Measurements from ENCODE around the gene LCAT. TPM values are rescaled to one million over a fixed set of nuclear protein-coding genes. Genes with fewer than 3 reads are reported as not detected.

LCAT gene
- total RNA-seq, 1 experiment from 2014 or later: 6.7 TPM

DNA sequence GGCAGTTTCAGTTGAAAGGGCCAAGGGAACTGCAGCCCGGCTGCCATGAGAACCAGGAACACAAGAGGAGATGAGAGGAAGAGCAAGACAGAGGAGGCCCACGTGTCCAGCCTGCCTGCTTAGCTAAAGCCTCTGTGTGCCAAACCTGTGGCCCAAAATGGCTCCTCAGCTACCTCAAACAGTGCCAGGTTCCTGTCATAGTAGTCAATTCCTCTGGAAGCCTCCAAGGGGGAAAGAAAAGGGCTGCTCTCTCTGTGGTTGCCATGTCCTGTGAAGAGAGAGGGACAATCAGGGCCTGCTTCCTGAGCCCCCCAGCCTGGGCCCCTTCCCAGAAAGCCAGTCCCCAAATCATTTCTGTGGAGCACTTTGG, 19.4 kb upstream of the LCAT start:
- Histone ChIP-seq H3K27me3 (ENCODE audit: control insufficient read depth, insufficient read depth, low read length) (no peaks in the 10 kb centered on the region), H3K4me3 (ENCODE audit: insufficient read depth, low read depth, low read length) (no peak overlapping the region), H3K36me3 (replicated peaks; ENCODE audit: control insufficient read depth, insufficient read depth, low read length) (peaks cover 41% of the 10 kb centered on the region)
- DNase-seq: no peak

DNA sequence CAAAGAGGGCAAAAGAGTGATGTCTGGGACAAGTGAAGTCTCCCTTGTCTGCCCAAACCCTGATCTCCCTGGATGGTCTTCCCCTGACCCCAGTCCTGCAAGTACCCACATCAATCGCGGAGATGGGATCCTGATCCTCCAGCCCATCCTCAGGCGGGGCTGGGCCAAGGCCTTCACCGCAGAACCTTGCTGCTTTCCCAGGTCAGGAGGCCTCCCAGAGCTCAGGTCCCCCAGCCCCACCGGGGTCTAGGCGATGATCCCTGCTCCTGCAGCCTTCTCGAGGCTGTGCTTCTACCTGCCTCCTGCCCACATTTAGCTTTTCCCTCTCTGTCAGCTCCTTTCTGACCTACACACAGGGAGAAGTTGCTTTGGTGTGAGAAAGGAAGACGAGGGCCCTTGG, 18.2 kb upstream of the LCAT start:
- Histone ChIP-seq H3K4me3 (ENCODE audit: insufficient read depth, low read depth, low read length) (no peak overlapping the region), H3K27me3 (ENCODE audit: control insufficient read depth, insufficient read depth, low read length) (no peaks in the 10 kb centered on the region), H3K36me3 (replicated peaks; ENCODE audit: control insufficient read depth, insufficient read depth, low read length) (peaks cover 44% of the 10 kb centered on the region)
- DNase-seq: no peak

DNA sequence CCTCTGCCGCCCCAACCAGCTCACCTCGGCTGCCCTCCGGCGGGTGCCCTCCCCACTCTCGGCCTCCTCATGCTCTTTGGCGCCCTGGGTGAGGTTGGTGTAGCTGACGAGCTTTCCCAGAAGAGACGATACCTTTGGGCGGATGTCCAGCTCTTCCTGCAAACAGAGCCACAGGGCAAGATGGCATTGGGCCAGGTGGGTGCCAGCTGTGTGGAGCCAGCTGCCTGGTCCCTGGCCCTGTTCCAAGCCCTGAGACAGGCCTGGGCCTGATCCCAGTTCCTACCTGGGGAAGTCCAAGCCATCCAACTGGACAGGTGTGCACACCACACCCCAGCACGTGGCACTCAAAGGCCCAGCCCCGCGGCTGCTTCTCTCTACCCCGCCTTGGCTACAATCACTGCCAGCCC, 17.6 kb upstream of the LCAT start:
- DNase-seq: no peak
- no peak overlapping the region for H3K4me3 ChIP-seq (ENCODE audit: insufficient read depth, low read depth, low read length)
- no peaks in the 10 kb centered on the region for H3K27me3 ChIP-seq (ENCODE audit: control insufficient read depth, insufficient read depth, low read length)
- H3K36me3 ChIP-seq (replicated peaks; ENCODE audit: control insufficient read depth, insufficient read depth, low read length): peaks cover 44% of the 10 kb centered on the region

DNA sequence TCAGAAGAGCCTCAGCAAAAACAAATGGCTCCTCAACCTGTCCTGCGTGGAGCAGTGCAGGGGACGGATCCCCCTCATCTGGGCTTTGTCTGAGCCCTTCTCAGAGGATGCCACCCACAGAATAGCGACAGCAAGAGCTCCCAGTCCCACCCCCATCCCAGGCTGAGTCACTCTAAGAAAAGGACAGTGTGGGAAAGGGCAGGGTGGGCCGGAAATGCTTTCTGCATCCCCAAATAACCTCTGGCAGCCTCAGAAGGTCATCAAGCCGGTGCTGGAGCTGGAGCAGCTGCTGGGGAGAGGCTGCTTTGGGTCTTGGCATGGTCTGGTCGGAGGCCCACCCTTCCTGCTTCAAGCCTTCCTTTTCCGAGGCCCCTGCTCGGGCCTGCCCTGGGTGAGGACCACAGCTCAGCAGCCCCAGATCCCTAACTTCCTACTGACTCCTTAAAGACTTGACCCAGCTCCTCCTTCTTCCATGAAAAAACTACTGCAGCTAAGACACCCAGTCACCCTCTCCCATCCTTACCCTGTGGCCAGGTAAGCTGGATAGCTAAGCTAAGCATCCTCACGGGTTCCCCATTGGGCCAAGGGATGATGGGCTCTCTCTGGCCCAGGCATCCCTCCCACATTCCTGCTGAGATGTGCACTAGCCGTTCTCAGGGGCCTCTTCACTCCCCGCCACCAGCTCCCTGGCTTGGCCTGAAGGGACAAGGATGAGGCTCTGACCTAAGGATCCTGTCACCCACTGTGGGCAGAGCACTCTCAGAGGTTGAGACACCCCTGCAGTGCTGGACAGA, 15.8 kb upstream of the LCAT start:
- no peaks in the 10 kb centered on the region for H3K27me3 ChIP-seq (ENCODE audit: control insufficient read depth, insufficient read depth, low read length)
- no peak overlapping the region for H3K4me3 ChIP-seq (ENCODE audit: insufficient read depth, low read depth, low read length)
- peaks cover 49% of the 10 kb centered on the region for H3K36me3 ChIP-seq (replicated peaks; ENCODE audit: control insufficient read depth, insufficient read depth, low read length)
- DNase-seq: no peak

DNA sequence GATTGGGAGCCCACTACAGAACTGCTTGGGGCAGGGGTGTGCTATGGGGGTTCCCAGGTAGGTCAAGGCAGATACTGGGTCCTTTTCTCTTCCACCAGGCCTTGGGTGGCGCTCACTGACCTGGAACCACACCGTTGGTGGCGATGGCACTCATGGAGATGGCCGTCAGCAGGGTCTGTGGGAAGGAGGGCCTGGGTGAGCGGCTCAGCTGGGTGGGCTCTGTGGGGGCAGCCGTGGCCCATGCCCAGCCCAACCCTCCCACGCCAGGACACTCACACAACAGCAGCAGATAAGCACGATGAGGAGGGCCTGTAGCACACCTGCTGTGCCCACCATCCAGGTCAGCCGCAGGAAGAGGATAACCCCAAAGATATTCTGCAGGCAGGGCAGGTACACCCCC, 13.7 kb upstream of the LCAT start:
- H3K36me3 ChIP-seq (replicated peaks; ENCODE audit: control insufficient read depth, insufficient read depth, low read length): peaks cover 52% of the 10 kb centered on the region
- H3K4me3 ChIP-seq (ENCODE audit: insufficient read depth, low read depth, low read length): no peak overlapping the region
- DNase-seq: no peak
- no peaks in the 10 kb centered on the region for H3K27me3 ChIP-seq (ENCODE audit: control insufficient read depth, insufficient read depth, low read length)

DNA sequence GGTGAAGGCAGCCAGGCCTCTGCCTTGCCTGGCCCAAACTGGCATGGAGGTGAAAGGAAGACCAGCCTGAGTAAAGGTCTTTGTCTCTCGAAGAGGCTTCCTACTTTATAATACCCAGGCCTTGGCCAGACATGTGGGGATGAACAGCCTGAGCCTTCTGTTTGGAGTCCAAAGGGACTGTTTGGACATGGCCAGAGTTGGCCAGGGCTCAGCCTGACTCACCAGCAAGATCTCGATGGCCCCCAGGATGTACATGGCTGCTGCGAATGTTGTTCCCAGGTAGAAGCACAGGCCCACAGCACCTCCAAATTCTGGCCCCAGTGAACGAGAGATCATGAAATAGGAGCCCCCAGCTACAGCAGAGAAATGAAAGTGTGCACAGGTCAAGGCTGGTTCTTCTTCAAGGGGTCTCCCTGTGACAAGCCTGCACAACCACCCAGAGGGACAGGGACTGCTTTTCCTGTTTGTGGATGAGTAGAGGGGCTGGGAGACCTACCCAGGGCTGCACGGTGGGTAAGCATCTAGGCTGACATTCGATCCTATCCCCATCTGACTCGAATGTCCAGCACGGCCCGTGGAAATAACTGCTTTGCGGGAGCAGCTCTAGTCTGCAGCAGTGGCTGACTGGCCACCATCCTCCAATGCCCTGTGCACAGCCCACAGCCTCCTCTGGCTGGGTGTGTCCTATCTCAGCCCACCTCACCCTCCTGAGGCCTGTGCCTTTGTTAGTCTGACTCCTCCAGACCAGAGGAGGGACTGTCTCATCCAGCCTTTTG, 10.7 kb upstream of the LCAT start:
- Histone ChIP-seq H3K27me3 (ENCODE audit: control insufficient read depth, insufficient read depth, low read length) (no peaks in the 10 kb centered on the region), H3K4me3 (ENCODE audit: insufficient read depth, low read depth, low read length) (no peak overlapping the region), H3K36me3 (replicated peaks; ENCODE audit: control insufficient read depth, insufficient read depth, low read length) (peaks cover 50% of the 10 kb centered on the region)
- no peak for DNase-seq

DNA sequence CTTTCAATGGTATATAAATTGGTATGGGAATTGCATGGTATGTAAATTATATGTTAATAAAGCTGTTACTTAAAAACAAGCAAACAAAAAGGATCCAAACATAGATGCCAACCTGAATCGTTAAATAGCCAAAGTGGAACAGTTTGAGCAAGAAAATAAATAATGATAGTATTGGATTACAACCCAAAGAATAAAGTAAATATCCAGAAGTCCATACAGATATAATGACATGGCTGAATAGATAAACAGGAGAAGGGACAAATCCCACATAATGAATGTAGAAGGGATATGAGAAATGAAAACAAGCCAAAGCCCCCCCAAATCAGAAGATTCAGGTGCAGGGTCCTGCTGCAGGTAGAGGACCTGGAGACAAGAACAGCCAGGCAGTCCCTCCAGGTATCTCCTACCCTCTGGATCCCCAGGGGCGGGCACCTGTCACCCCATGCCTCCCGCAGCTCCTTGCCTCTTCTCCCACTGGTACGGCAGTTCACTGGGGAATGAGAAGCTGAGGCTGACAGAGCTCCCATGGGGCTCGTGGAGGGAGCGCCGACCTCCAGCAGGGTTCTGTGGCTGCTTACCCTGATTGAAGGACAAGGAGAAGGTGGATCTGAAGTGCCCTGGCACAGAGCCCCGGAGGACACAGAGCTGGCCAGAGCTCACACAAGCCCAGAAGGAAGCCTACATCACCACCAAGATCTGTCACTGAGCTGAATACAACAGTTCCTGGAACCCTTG, 9.9 kb upstream of the LCAT start:
- DNase-seq: no peak
- Histone ChIP-seq H3K36me3 (replicated peaks; ENCODE audit: control insufficient read depth, insufficient read depth, low read length) (peaks cover 50% of the 10 kb centered on the region), H3K4me3 (ENCODE audit: insufficient read depth, low read depth, low read length) (no peak overlapping the region)

DNA sequence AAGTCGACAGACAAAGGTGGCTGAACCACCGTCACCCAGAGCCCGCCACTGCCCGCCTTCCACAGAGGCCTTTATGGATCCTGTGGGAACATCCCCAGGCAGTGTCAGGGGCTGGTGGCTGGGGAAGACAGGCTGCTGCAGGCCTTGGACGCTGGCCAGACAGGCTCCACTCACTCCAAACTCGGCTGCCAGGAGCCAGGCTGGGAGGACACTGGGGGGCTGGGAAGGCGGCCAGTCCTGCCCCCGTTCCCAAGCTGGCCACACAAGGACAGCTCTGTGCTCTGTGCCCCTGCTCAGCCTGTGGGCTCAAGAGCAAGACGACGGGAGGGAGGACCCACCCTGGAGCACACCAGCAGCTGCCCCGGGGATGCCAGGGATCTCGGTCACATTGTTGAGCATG, 7.6 kb upstream of the LCAT start:
- peaks cover 51% of the 10 kb centered on the region for H3K36me3 ChIP-seq (replicated peaks; ENCODE audit: control insufficient read depth, insufficient read depth, low read length)
- no peak for DNase-seq
- no peak overlapping the region for H3K4me3 ChIP-seq (ENCODE audit: insufficient read depth, low read depth, low read length)
- no peaks in the 10 kb centered on the region for H3K27me3 ChIP-seq (ENCODE audit: control insufficient read depth, insufficient read depth, low read length)

More for the DNA sequence above, 9.9 kb upstream of the LCAT start:
- H3K27me3 ChIP-seq (ENCODE audit: control insufficient read depth, insufficient read depth, low read length): no peaks in the 10 kb centered on the region

DNA sequence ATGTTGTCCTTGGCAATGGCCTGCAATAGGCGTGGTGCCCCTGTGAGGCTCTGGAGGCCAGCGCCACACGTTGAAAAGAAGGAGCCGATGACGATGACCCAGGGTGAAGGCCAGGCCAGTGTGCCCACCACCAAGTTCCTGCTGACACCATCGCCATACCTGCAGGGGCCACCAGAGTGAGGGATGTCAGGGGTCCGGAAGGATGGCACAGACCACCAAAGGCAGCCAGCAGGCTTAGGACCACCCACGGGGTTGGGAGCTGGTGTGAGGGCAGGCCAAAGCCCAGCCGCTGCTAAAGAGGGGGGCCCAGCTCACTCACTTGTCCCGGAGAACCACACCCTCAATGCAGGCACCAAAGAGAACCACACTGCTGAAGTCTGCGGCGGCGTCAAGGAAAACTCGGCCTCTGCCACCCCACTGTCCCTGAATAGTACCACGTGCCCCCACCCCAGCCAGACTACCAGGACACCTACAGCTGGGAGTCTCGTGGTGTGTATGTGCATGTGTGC, 6.5 kb upstream of the LCAT start:
- peaks cover 59% of the 10 kb centered on the region for H3K36me3 ChIP-seq (replicated peaks; ENCODE audit: control insufficient read depth, insufficient read depth, low read length)
- no peaks in the 10 kb centered on the region for H3K27me3 ChIP-seq (ENCODE audit: control insufficient read depth, insufficient read depth, low read length)
- no peak for DNase-seq
- H3K4me3 ChIP-seq (ENCODE audit: insufficient read depth, low read depth, low read length): no peak overlapping the region

DNA sequence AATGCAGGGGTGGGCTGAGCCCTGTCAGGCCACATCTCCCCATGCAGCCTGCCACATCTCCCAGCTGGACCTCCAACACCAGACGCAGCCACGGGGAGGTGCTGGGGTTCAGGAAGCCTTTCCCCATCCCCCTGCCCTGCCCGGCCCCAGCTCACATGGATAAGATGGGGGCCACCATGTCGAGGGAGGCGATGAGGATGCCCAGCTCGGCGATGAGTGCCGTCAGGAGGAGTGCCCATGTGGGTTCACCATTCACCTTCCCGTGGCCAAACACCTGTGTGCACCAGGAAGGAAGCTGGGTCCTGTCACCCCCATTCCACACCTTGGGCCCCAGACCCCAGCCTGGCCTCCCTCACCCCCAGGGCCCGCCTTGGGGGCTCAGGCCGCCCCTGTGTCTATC, 5.7 kb upstream of the LCAT start:
- H3K36me3 ChIP-seq (replicated peaks; ENCODE audit: control insufficient read depth, insufficient read depth, low read length): peaks cover 58% of the 10 kb centered on the region
- no peak for DNase-seq
- no peak overlapping the region for H3K4me3 ChIP-seq (ENCODE audit: insufficient read depth, low read depth, low read length)
- H3K27me3 ChIP-seq (ENCODE audit: control insufficient read depth, insufficient read depth, low read length): no peaks in the 10 kb centered on the region

DNA sequence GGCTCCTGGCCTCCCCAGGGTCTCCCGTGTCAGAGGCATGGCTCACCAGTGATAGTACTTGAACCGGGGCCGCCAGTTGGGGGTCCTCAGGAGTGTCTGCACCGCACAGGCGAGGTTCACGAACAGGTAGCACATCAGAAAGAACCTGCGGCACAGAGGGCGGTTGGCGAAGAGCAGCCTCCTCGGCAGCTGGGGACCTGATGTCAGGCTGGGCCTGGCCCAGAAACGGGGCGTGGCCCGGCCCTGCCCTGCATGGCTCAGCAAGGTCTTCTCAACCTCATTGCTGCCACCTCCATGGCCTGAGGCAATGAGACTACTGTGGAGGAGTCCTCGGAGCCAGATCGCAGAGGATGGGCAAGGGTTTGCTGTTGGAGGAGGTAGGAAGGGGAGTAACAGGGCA, 4.1 kb upstream of the LCAT start:
- DNase-seq: no peak

DNA sequence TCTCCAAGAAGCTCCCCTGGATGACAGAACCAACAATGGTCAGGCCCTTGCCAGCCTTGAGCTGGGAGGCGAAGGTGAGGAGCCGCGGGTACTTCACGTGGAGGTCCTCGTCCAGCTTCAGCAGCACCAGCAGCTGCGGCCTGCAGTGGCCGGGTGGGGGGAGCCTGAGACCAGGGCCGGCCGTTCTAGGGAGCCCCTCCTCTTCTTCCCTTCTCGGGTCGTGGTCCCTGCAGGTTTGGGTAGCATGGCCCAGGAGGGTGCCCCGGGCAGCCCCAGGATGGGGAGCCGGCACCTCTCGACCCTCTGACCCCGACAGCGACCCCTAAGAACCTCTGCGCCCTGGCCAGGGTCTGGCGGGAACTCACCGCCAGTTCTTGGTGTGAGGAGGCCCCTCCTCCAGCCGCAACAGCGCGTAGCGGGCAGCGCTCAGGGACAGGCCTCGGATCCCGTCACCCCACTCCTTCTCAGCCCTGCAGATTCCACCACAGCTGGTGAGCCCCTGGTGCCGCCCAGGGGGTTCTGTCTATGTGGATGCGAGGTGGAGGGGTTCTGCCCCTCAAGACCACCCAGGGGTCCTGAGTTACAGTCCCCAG, 3.1 kb upstream of the LCAT start:
- DNase-seq: no peak
- Histone ChIP-seq H3K36me3 (replicated peaks; ENCODE audit: control insufficient read depth, insufficient read depth, low read length) (peaks cover 49% of the 10 kb centered on the region), H3K27me3 (ENCODE audit: control insufficient read depth, insufficient read depth, low read length) (no peaks in the 10 kb centered on the region), H3K4me3 (ENCODE audit: insufficient read depth, low read depth, low read length) (no peak overlapping the region)

More for the DNA sequence above, 4.1 kb upstream of the LCAT start:
- no peak overlapping the region for H3K4me3 ChIP-seq (ENCODE audit: insufficient read depth, low read depth, low read length)
- no peaks in the 10 kb centered on the region for H3K27me3 ChIP-seq (ENCODE audit: control insufficient read depth, insufficient read depth, low read length)
- peaks cover 49% of the 10 kb centered on the region for H3K36me3 ChIP-seq (replicated peaks; ENCODE audit: control insufficient read depth, insufficient read depth, low read length)

DNA sequence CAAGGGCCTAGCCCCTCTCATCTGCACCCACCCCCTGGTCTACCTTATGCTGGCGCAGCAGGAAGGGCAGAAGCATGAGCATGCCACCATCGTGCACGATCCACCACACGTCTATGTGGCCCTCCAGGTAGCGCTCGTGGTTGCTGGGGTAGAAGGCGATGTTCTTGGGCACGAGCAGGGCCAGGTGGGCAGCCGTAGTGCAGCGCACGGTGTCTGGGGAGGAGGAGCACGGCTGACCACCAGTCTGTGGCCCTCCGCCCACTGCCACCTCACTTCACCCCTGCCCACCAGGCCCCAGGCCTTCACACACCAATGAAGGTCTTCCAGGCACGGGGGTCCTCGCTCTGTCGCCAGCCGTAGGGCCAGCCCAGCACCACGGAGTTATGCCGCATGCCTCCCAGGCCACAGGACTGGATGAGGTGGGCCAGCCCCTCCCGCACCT, 2.2 kb upstream of the LCAT start:
- no peak overlapping the region for H3K4me3 ChIP-seq (ENCODE audit: insufficient read depth, low read depth, low read length)
- H3K36me3 ChIP-seq (replicated peaks; ENCODE audit: control insufficient read depth, insufficient read depth, low read length): peaks cover 41% of the 10 kb centered on the region
- no peaks in the 10 kb centered on the region for H3K27me3 ChIP-seq (ENCODE audit: control insufficient read depth, insufficient read depth, low read length)
- DNase-seq: no peak

DNA sequence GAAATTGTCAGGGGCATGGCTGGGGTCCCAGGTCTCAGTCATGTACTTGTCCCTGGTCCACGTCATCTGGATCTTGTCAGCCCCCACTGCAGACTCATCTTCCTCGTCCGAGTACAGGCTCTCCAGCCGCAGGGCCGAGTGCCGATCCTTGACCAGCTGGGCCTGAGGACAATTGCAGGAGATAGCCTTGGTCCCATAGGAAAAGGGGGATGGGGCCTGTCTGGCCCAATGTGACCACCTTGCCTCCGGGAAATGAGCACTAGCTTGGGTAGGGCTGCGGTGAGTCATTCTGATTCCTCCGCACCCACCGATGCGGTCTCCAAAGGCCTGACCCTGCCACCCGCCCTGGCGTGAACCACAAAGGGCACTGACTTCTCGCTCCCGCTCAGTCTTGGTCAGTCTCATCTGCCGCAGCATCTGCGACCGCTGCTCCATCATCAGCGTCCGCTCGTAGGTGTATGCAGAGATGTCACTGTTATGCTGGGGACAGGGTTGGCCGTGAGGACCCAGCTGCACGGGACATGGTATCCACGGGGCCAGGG, 1.5 kb upstream of the LCAT start:
- Histone ChIP-seq H3K4me3 (ENCODE audit: insufficient read depth, low read depth, low read length) (no peak overlapping the region), H3K27me3 (ENCODE audit: control insufficient read depth, insufficient read depth, low read length) (no peaks in the 10 kb centered on the region), H3K36me3 (replicated peaks; ENCODE audit: control insufficient read depth, insufficient read depth, low read length) (peaks cover 35% of the 10 kb centered on the region)
- no peak for DNase-seq

All from H7 (cell line).